Coronary artery (tissue), 2 donors: ENCODE results near the gene ARHGEF37.
"Not testable (repeated sequence)": the region's sequence is repeated elsewhere in the genome, so short reads cannot be mapped to it uniquely, and the experiment has no call there.

Source experiments
- DNase-seq: peaks from one replicate; pipeline ENCODE4 v3.0.0-alpha.2; 2017; ENCODE audit warnings: low spot score
- H3K27ac ChIP-seq, 2 donors: fragments of 200-600 bp; sonication (generic); one replicate each; pipeline ENCODE4 v1.5.1; 2016 to 2019
- H3K4me3 ChIP-seq: fragments of 200-600 bp; sonication (generic); 2 replicates; pipeline ENCODE4 v1.5.1; 2016; ENCODE audit warnings: mild to moderate bottlenecking, moderate library complexity
- CTCF ChIP-seq: fragments of 200-600 bp; sonication (generic); IDR thresholded peaks from one replicate; pipeline ENCODE4 v1.5.1; 2019; ENCODE audit warnings: antibody characterized with exemption

The ARHGEF37 gene

GRCh38 chr5:149581192-149581861, at the start of gene ARHGEF37:
TSS of gene ARHGEF37 (plus strand) at chr5:149581498. CDS start at chr5:149597770, 16,272 bp downstream.
- H3K4me3 ChIP-seq: peak within 1 kb of the TSS; percentile 88
- TF ChIP-seq CTCF: no peak
- peak within 1 kb of the TSS; percentile 71 to 91 for H3K27ac ChIP-seq
- peak; percentile 89 for DNase-seq

GRCh38 chr5:149532413-149532812, 48.9 kb upstream of the ARHGEF37 start:
- DNase-seq: no peak
- H3K27ac ChIP-seq: no peak overlapping the region
- no peak for TF ChIP-seq CTCF

GRCh38 chr5:149535787-149536186, 45.5 kb upstream of the ARHGEF37 start:
- DNase-seq, H3K4me3 ChIP-seq: not testable (repeated sequence)
- H3K27ac ChIP-seq: peak overlapping the region in 1 of 2 donors; percentile 7

More at GRCh38 chr5:149532413-149532812, 48.9 kb upstream of the ARHGEF37 start:
- H3K4me3 ChIP-seq: no peak overlapping the region

- Histone ChIP-seq H3K4me3 (no peak overlapping the region), H3K27ac (no peak overlapping the region)
- no peak for DNase-seq
- no peak for TF ChIP-seq CTCF
These were observed 43.8 kb upstream of the ARHGEF37 start for GRCh38 chr5:149537374-149537975.

GRCh38 chr5:149540089-149540488, 41.2 kb upstream of the ARHGEF37 start:
- H3K27ac ChIP-seq: peak overlapping the region in 1 of 2 donors; percentile 14
- DNase-seq: no peak
- TF ChIP-seq CTCF: no peak
- no peak overlapping the region for H3K4me3 ChIP-seq

GRCh38 chr5:149541893-149542292, 39.4 kb upstream of the ARHGEF37 start:
- DNase-seq: no peak
- Histone ChIP-seq H3K27ac (peak overlapping the region in 1 of 2 donors; percentile 27), H3K4me3 (no peak overlapping the region)
- no peak for TF ChIP-seq CTCF

- DNase-seq: no peak
- Histone ChIP-seq H3K4me3 (peak overlapping the region; percentile 42), H3K27ac (peak overlapping the region; percentile 48 to 54)
- TF ChIP-seq CTCF: no peak
These were observed 37.8 kb upstream of the ARHGEF37 start for GRCh38 chr5:149543361-149544027.
